MV-4-11 (cell line): ENCODE data around the gene METTL4.

Source experiments
- DNase-seq: peaks from one replicate; lab custom pipeline; 2025; lab: John Stamatoyannopoulos, UW

METTL4 gene, protein sequence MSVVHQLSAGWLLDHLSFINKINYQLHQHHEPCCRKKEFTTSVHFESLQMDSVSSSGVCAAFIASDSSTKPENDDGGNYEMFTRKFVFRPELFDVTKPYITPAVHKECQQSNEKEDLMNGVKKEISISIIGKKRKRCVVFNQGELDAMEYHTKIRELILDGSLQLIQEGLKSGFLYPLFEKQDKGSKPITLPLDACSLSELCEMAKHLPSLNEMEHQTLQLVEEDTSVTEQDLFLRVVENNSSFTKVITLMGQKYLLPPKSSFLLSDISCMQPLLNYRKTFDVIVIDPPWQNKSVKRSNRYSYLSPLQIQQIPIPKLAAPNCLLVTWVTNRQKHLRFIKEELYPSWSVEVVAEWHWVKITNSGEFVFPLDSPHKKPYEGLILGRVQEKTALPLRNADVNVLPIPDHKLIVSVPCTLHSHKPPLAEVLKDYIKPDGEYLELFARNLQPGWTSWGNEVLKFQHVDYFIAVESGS

DNA sequence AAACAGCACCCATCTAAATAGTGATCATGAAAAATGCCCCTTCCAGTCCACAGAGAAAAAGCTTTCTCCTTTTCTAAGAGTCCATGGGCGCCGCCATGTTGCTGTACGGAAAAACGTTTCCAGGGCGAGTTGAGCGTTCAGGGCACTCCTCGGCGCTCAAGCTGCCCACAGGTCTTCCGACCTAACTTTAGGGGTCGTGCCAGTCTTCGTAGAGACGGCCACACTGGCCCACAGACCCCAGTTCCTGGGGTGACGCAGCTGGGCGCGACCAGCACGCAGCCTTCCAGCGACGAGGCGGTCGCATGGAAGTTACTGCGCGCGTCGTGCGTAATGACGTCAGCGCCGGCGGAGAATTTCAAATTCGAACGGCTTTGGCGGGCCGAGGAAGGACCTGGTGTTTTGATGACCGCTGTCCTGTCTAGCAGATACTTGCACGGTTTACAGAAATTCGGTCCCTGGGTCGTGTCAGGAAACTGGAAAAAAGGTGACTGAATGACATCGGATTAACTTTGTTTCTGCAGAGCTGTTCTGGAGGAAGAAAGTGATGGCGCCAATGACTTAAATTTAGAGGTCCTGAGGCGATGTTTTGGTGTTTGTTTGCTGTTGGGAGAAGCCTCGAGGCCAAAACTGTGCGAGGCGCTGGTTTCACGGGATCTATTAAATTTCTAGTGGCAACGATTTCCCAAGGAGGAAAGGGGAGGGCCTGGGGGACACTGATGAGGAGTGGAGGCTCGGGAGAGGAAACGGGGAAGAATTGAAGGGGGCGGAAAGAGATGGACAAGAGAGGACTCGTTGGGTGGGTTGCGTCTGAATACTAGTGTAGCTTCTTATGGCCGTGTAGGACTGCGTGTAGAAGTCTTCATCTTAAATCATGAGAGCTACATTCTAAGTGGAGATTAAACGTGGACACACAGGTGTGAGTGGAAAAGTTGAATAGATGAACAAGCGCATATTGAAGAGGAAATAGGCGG, at the start of gene METTL4, which contains the start of gene NDC80:
Gene METTL4 (minus strand): TSS at position 306 of the 971 bp plus-strand sequence. CDS start 4,289 bp downstream, outside the sequence.
Gene NDC80 (plus strand): TSS at position 358 of the 971 bp plus-strand sequence. CDS start 1,429 bp downstream, outside the sequence.
- peak; percentile 86 for DNase-seq

DNA sequence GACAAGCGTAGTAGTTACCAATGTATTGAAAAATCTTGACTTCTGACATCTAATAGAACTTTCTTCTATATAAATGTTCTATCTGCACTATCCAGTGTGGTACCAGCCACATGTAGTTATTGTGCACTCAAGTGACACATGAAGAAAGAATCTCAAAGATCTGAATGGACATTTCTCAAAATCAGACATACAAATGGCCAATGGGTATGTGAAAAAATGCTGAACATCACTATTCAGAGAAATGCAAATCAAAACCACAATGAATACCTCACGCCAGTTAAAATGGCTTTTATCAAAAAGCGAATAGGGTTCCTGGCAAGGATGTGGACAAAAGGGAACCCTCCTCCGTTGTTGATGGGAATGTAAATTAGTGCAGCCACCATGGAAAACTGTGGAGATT, 46.7 kb upstream of the METTL4 start:
- DNase-seq: no peak

DNA sequence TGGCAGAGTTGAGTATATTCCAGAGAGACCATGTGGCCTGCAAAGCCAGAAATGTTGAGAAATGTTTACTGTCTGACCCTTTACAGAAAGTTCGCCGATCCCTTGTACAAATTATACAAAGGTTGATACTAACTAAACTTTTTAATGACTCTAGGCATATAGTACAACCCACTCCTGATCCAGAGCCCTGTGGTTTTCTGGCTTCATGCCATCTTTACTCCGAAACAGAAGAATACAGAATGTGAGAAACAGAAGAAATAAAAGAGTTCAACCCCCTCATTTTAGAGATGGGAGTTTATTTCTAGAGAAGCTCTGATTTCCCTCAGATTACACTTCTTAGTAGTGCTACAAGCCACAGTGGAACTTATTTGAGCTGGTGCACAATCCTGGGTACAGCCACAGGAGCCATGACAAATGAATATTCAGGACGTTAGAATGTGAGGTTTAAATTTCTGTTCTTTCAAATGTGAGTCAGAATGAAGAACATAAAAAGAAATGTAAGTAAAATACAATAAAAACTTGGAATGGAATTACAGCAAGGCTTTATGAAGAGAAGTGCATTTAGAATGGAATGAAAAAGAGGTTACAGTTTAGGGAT, 46.2 kb upstream of the METTL4 start:
- DNase-seq: no peak

DNA sequence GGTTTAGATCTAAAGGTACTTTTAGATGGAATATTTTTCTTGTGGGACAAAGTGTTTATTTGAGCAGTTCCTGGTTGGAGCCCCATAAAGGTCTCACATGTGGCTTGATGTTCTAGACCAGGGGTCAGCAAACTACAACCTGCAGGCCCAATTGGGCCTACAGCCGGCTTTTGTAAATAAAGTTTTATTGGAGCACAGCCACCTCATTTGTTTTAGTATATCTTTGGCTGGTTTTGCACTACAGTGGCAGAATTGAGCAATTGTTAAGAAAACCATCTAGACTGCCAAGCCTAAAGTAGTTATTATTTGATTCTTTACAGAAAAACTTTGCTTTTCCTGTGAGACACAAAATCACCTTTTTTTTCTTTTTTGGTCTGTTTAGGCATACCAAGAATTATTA, 41.7 kb upstream of the METTL4 start:
- no peak for DNase-seq

DNA sequence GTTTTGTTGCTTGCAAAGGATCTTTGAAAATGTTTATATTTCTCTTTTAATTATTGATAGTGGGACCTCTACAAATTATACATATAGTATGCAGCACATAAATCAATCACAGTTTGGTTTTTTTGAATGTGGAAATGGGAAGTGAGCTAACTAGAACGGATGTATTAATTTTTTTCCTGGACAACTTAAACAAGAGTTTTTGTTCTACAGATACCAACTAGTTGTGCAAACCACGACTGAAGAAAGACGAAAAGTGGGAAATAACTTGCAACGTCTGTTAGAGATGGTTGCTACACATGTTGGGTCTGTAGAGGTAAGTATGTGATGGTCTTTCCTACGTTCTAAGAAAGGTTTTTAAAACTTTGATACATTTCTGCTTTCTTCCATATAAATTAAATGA, 39.2 kb upstream of the METTL4 start:
- DNase-seq: peak; percentile 72

DNA sequence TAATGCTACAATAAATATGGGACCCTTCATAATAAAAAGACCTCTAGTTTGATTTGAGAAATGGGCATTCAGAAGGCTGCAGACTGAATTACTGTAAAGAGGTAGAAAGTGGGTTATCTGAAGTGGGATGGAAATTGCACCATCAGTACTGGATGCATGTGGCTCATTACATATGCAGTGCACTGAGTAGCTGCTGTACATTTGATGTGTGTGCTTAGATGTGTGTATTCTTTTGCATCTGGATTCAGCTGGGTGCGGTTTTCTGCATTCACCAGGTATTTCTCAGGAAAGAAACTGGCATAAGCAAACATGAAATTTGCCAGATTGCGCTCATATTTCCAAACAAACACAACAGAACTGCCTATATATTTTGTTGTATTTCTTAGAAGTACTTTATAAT, 38.3 kb upstream of the METTL4 start:
- DNase-seq: no peak

DNA sequence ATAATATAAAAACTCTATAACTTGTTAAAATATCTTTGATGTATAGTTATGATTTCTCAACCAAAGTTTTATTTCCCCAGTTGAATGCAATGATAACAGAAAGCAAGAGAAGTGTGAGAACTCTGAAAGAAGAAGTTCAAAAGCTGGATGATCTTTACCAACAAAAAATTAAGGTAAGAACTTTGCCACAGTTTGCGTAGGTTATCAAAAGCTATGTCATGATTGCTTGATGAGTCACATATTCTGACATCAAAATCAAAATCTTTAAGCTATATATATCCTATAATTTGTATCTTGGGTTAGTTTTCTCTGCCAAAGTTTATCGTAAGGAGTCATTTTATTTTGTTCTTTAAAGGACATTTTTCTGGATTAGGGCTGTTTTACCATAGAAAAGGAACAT, 35.0 kb upstream of the METTL4 start:
- no peak for DNase-seq

DNA sequence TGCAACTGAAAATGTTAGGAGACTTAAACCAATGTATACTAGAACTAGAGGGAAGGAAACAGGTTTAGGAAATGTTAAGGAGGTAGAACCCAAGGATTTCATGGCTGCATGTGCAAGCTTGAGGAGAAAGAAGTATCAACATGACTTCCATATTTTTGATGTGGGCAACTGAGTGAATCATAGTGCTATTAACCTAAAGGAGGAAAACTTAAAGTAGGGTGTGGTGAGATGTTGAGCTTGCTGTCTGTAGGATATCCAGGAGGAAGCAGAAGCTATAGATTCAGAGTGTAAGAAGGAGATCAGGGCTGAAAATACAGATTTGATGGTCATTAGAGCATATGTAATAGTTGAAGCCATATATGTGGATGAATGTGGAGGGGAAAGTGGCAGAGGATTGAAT, 31.5 kb upstream of the METTL4 start:
- no peak for DNase-seq

DNA sequence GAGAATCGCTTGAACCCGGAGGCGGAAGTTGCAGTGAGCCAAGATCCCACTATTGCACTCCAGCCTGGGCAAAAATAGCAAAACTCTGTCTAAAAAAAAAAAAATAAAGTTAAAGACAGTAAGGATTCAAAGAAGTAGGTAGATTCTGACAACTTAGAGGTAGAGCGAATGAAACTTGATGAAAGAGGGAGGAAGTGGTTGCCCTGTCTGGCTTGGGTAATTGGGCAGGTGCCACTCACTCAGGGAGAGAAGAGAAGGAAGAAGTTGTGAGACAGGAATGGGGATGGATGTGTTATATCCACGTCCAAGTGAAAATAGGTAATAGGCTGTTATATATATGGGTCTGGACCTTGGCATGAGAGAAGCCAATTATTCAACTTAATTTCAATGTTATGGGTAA, 26.3 kb upstream of the METTL4 start:
- DNase-seq: no peak

DNA sequence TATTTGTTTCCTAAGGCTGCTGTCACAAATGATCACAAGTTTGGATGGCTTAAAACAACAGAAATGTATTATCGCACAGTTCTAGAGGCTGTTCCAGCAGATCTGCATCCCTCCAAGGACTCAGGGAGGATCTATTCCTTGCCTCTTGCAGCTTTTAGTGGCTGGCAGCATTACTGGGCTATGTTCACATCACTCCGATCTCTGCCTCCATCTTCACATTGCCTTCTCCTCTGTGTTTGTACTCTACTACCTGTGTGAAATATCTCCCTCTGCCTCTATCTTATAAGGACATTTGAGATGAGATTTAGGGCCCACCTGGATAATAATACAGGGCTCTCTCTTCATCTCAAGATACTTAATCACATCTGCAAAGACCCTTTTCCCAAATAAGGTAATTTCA, 19.0 kb upstream of the METTL4 start:
- no peak for DNase-seq

DNA sequence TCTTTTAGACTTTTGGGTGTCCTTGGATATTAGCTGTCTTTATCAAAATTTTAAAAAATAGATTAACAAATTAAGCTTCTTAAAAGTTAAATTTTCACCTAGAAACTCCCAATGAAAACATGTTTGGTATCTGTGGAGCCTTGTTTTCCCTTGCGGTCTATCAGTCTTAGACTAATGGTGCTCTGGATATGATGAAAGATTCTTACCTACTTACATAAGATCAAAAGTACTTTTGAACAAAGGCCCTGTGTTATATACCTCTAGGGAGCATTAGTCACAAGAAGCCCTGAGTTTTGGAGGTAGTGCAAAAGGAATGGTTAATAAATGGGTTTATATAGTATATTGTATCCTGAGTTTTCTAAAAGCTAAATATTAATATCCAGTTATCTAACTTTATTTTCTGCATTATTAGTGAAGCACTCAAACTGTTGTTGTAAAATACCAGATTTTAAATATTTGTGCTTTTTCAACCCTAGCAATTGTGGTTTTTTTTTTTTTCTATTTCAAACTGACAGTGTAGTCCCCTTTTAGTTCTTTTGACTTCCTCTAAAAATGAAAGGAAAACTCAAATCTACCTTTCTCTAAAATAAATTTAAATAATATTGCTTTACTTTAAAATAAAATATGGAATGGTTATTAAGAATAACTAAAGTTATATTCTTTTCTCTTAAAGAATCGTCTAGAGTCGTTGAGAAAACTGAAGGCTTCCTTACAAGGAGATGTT, 18.2 kb upstream of the METTL4 start:
- DNase-seq: no peak

DNA sequence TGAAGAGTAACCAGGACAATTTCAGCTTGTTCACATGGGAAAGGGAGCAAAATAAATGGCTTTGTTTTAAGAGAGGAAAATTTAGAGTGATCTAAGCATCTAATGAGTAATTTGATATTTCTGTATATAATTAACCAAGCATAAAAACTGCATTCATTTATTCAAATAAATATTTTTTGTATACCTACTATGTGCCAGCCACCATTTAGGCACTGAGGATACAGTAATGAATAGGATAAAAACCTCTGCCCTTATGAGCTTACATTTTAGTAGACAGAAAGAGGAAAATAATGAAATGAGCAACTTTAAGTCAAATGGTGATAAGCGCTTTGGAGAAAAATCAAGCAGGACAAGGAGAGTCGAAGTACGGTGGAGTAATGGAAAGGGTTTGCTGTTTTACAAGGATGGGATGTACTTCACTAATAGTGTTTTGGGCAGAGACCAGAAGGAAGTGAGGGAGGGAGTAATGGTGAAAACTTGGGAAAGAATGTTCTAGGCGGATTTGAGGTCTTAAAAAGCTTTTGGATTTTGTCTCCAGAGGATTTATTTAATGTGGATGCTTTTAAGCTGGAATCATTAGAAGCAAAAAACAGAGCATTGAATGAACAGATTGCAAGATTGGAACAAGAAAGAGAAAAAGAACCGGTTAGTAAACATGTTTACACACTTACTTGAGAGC, 17.5 kb upstream of the METTL4 start:
- no peak for DNase-seq

DNA sequence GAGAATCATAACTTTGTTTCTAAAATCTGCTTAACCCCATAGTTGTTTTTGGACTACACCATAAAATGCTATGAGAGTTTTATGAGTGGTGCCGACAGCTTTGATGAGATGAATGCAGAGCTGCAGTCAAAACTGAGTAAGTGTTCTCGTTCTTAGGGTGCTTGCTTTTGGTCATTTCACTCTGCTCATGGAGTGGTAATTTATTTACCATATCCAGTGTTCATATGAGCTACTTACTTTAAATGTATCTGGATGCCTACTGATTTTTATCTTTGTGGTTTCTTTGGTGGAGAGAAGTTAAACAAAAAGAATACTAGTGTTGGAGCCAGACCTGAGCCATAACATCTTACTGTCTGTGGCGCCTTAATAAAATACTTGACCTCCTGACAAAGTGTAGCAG, 16.5 kb upstream of the METTL4 start:
- DNase-seq: no peak

DNA sequence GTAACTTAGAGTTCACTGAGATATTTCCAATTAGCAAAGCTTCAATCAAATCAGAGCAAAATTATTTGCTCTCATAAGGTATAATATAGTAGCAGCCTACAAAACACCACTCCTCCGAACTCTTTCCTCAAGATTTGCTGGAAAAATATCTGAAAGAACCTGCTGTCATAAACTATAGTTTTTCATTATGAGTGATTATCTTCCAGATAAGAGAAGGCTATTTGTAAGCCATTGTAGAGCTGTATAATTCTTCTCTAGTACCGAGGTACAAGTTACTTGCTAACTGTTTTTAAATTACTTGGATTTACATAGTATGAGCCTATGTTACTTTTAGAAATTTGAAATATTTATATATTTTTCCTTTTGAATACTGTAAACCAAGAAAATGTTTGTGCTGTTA, 2.1 kb upstream of the METTL4 start:
- DNase-seq: no peak

DNA sequence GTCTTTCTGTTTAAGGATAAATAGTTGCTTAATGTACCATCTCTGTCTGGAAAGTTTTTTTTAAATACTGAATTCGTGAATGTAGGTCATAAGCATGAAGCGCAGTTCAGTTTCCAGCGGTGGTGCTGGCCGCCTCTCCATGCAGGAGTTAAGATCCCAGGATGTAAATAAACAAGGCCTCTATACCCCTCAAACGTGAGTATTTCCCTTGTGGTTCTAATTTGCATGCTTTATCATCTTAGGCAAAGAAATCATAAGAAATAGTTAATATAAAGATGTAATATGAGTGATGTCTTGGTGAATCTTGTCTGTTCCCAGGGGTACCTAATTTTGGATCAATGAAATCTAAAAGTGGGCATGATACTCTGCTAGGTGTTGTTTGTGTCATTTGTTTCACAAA, 1.6 kb upstream of the METTL4 start:
- no peak for DNase-seq

DNA sequence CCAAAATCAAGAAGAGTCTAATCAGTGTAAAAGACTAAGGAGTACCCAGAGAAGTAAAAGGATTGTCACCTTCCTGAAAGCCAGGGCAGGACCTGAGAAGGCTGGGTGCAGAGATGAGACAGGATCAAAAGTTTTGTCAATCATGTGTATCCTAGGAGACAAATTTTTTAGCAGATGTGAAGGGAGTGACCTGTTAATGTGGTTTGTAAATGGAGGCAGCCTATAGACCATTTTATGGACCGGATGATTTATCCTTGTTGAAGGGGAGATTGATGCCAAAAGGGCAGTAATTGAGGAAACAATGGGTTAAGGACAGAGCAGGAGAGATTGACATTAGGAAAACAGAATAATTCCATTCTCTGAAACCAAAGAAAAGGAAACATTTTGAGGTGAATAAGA, 865 bp upstream of the METTL4 start:
- DNase-seq: no peak

DNA sequence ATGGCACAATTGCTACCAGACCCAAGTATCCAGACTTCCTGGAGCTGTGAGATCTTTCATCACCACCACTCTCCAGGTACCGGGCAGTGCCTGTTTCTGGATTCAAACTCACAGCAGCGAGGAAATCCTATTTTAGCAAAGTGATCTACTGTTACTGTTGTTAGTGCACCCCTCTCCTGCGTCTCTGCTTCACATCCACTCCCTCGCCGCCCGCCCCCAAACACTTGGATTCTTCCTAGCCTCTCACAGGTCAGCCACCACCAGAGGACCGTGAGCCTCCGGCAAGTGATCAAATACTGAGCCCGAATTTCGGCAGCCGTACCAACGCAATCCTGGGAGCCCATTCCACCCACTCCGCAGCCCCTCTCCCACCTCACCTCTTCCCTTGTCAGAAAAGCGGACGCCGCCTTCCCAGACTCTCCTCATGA, 519 bp downstream of the METTL4 start:
- DNase-seq: peak; percentile 65

DNA sequence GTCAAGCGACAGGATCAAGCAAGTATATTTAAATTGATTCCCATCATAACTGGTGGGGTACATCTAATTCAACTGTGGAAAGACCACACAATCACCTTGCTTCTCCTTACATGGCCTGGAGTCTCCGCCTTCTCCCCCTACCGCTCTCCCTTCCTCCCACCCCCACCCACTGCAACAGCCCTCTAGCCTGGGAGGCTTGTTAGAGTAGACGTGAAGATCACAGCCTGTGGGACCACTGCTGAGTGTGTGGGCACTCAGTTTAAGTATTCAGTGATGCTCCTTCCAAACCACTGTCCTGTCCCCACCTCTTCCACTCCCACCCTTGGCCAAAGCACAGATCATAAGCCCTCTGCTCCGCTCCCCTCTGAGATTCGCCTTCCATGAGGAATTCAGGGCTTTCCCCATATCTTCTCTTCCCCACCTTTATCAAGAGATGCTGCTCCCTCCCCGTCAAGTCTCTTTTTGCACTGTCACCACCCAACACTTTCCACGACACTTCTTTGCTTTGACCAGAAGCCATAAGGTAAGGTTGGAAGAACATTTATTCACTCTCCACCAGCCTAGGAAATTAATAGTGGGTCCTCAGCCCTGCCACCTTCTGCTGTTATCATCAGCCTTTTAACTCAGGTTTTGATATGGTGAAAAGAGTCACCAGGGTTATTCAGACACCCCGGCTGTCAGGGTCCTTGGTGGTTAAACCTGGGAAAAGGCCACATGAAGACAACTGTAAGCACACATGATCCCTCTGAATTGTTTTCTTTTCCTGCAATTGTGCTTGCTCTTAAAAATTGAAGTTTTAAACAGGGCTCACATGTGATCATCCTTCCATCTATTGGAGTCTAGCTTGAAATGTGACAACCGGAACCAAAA, 1.7 kb downstream of the METTL4 start:
- no peak for DNase-seq

DNA sequence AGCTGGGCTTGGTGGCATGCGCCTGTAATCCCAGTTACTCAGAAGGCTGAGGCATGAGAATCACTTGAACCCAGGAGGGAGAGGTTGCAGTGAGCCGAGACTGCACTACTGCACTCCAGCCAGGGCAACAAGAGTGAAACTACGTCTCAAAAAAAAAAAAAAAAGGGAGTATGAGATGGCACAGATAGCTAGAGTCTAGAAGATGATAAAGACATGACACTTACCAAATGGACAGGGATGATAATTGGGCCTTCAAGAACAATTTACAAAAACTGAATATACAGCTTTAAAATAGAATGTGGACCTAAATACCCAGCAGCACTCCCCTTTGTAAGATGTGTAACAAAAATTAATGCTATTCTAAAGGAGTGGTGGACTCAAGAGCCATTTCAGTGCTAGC, 2.7 kb downstream of the METTL4 start:
- no peak for DNase-seq

DNA sequence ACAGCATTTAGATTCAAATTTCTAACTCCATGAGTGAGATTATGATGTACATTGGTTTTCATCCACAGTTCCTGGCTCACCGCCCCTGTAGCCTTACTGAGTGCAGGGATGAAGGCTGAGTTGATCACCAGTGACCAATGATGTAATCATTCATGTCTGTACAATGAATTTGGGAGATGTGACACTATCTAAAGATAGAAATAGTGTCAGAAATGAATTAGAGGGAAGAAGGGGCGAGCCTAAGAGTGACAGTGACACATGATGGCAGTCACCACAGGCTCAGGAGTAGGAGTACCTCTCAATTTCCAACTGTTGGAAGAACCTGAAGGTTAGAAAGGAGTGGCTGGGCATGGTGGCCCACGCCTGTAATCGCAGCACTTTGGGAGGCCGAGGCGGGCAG, 3.2 kb downstream of the METTL4 start:
- no peak for DNase-seq
